Measurements from ENCODE around the gene RAB11A.

DNA sequence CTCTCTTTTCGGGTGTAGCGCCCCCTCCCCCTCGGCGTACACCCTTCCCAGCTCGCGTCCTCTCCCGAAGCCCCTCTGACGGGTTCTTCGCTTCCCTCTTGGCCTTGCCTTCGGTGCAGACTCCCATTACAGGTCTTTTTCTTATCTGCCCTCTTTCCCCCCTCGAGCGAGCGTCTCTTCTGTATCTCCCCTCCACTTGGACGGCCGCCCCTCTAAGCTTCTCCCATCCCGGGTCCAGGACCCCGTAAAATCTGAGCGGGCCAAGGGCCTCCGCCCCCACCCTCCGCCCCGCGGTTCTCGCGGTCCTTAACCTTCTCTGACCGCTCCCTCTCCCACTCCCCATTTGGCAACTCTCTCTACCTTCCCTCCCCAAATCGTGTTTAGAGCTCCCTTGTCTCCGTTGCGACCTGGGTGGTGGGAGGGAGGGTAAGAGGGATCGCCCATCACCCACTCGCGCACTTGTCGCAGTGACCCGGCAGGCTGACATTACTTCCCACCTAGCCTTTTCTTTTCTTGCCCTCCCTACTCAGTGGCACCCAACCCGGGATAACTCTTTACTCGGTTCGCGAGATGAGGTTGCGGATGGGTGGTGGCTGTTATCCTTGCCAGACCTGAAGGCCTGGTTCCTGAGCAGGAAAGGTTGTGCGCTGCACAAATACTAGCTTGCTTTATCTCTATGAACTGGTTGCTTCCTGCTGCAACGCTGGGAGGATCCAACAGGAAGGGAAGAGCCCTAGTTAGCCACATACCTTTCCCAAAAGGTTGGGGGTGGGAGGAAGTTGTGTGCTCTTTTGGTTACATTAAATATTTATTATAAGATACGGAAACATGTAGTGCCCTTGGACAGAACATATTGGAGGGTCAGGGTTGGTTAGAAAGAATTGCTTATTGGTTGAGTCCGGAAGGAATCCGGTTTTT lies 922 bp downstream of the RAB11A start:
- TF ChIP-seq, protein P1, sequence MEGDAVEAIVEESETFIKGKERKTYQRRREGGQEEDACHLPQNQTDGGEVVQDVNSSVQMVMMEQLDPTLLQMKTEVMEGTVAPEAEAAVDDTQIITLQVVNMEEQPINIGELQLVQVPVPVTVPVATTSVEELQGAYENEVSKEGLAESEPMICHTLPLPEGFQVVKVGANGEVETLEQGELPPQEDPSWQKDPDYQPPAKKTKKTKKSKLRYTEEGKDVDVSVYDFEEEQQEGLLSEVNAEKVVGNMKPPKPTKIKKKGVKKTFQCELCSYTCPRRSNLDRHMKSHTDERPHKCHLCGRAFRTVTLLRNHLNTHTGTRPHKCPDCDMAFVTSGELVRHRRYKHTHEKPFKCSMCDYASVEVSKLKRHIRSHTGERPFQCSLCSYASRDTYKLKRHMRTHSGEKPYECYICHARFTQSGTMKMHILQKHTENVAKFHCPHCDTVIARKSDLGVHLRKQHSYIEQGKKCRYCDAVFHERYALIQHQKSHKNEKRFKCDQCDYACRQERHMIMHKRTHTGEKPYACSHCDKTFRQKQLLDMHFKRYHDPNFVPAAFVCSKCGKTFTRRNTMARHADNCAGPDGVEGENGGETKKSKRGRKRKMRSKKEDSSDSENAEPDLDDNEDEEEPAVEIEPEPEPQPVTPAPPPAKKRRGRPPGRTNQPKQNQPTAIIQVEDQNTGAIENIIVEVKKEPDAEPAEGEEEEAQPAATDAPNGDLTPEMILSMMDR (IDR thresholded peaks at IDR 0.05), result no peak; the same call in 1 of the 2 replicates
- TF ChIP-seq TCF7L2 (IDR thresholded peaks at IDR 0.05; ENCODE audit: low read depth, low read length) (no peak), SIN3A (IDR thresholded peaks at IDR 0.05; ENCODE audit: borderline replicate concordance, insufficient read depth, low read depth, low read length) (no peak)
- TF ChIP-seq, protein P2, sequence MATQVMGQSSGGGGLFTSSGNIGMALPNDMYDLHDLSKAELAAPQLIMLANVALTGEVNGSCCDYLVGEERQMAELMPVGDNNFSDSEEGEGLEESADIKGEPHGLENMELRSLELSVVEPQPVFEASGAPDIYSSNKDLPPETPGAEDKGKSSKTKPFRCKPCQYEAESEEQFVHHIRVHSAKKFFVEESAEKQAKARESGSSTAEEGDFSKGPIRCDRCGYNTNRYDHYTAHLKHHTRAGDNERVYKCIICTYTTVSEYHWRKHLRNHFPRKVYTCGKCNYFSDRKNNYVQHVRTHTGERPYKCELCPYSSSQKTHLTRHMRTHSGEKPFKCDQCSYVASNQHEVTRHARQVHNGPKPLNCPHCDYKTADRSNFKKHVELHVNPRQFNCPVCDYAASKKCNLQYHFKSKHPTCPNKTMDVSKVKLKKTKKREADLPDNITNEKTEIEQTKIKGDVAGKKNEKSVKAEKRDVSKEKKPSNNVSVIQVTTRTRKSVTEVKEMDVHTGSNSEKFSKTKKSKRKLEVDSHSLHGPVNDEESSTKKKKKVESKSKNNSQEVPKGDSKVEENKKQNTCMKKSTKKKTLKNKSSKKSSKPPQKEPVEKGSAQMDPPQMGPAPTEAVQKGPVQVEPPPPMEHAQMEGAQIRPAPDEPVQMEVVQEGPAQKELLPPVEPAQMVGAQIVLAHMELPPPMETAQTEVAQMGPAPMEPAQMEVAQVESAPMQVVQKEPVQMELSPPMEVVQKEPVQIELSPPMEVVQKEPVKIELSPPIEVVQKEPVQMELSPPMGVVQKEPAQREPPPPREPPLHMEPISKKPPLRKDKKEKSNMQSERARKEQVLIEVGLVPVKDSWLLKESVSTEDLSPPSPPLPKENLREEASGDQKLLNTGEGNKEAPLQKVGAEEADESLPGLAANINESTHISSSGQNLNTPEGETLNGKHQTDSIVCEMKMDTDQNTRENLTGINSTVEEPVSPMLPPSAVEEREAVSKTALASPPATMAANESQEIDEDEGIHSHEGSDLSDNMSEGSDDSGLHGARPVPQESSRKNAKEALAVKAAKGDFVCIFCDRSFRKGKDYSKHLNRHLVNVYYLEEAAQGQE (IDR thresholded peaks at IDR 0.05; ENCODE audit: insufficient read depth in 1 of 2, low read depth in 2 of 2, low read length in 1 of 2), result no peak

Measured in Panc1 (cell line).